Measurements from ENCODE around the gene BHLHE23. TPM values are rescaled to one million over a fixed set of nuclear protein-coding genes. Genes with fewer than 3 reads are reported as not detected.
A peak's percentile ranks its signal among the peaks of the same experiment; 100 is the strongest.

Gene BHLHE23
- total and polyA plus RNA-seq, 4 donors, result not detected

DNA sequence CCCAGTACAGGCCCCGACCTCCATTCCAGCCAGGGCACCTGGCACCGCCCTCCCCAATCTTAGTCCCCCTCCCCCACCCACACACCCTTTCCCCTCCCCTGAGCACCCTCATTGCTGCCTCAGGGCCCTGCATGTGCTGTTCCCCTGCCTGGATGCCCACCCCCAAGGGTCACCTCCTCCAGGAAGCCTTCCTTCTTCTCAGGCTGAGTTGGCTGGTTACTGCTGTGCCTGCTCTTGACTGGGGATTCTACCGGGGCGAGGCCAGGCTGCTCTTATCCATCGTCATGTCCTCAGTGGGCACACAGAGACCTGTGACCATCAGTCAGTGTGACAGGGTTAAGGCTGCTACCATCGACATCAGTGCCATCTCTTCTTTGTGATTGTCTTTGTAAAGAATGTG lies 23.6 kb downstream of the BHLHE23 start:
- H3K4me1 ChIP-seq (ENCODE audit: control insufficient read depth in 5 of 5, insufficient read depth in 5 of 5, low read length in 5 of 5), result no peaks in the 10 kb centered on the region
- H3K27ac ChIP-seq (ENCODE audit: low read depth in 1 of 2, low read length in 1 of 2), result no peak overlapping the region
- H3K4me3 ChIP-seq, result no peak overlapping the region
- H3K27me3 ChIP-seq (ENCODE audit: control insufficient read depth in 3 of 3, insufficient read depth in 3 of 3, low read length in 2 of 3), result peaks cover 0 to 24% (median 17%) of the 10 kb centered on the region in 3 donors
- WGBS, 2 donors, result 86 to 90% methylated on average over 6 of the region's 6 CpGs
- DNase-seq (no peak), ATAC-seq (ENCODE audit: insufficient read depth, low FRiP score) (no peak)
- no peak for TF ChIP-seq CTCF (IDR thresholded peaks at IDR 0.05; ENCODE audit: control extremely low read depth, extremely low read depth)
- peaks cover 0 to 2% (median 0%) of the 10 kb centered on the region in 4 donors for H3K9me3 ChIP-seq (ENCODE audit: control insufficient read depth in 4 of 4, insufficient read depth in 3 of 4, low read length in 3 of 4)
- no peaks in the 10 kb centered on the region for H3K36me3 ChIP-seq (ENCODE audit: control insufficient read depth in 4 of 4, insufficient read depth in 4 of 4, low read length in 4 of 4)
- H3K9ac ChIP-seq (ENCODE audit: insufficient read depth in 1 of 2, low read length in 2 of 2), result no peak overlapping the region

- H3K27me3 ChIP-seq (ENCODE audit: control insufficient read depth in 3 of 3, insufficient read depth in 3 of 3, low read length in 2 of 3), result peaks cover 0 to 24% (median 14%) of the 10 kb centered on the region in 3 donors
- H3K4me3 ChIP-seq, result no peak overlapping the region
These were observed 24.4 kb downstream of the BHLHE23 start for GRCh38 chr20:62982124-62983075.

DNA sequence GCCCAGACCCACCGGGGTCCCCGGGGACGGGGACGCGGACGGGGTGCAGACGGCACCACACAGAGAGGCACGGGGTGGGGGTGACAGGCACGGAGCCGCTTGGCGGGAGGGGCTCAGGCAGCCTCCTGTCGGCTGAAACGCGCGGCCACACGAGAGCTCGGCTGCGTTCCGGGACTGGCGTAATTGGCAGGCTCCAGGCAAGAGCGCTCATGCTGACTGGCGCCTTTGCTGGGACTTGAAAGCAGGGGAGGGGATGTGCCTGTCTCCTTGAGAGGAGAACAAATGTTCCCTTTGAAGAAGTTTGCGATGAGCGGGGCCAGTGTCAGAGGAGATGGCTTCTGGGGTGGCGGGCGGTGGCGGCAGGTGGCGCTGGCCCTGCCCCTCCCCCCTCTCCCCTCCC lies 25.8 kb downstream of the BHLHE23 start:
- WGBS, 2 donors, result 5 to 10% methylated on average over 27 of the region's 28 CpGs
- no peak for TF ChIP-seq CTCF (IDR thresholded peaks at IDR 0.05; ENCODE audit: control extremely low read depth, extremely low read depth)
- Histone ChIP-seq H3K4me3 (no peak overlapping the region), H3K4me1 (ENCODE audit: control insufficient read depth in 5 of 5, insufficient read depth in 5 of 5, low read length in 5 of 5) (no peaks in the 10 kb centered on the region), H3K27ac (ENCODE audit: low read depth in 1 of 2, low read length in 1 of 2) (no peak overlapping the region), H3K9me3 (ENCODE audit: control insufficient read depth in 4 of 4, insufficient read depth in 3 of 4, low read length in 3 of 4) (peaks cover 0 to 3% (median 0%) of the 10 kb centered on the region in 4 donors), H3K36me3 (ENCODE audit: control insufficient read depth in 4 of 4, insufficient read depth in 4 of 4, low read length in 4 of 4) (no peaks in the 10 kb centered on the region), H3K9ac (ENCODE audit: insufficient read depth in 1 of 2, low read length in 2 of 2) (no peak overlapping the region), H3K27me3 (ENCODE audit: control insufficient read depth in 3 of 3, insufficient read depth in 3 of 3, low read length in 2 of 3) (peaks cover 0 to 34% (median 20%) of the 10 kb centered on the region in 3 donors)
- ATAC-seq (ENCODE audit: insufficient read depth, low FRiP score), result no peak
- peak in 2 of 3 donors; percentile 47 for DNase-seq

More at GRCh38 chr20:62982124-62983075, 24.4 kb downstream of the BHLHE23 start:
- Histone ChIP-seq H3K9ac (ENCODE audit: insufficient read depth in 1 of 2, low read length in 2 of 2) (no peak overlapping the region), H3K27ac (ENCODE audit: low read depth in 1 of 2, low read length in 1 of 2) (no peak overlapping the region), H3K36me3 (ENCODE audit: control insufficient read depth in 4 of 4, insufficient read depth in 4 of 4, low read length in 4 of 4) (no peaks in the 10 kb centered on the region), H3K4me1 (ENCODE audit: control insufficient read depth in 5 of 5, insufficient read depth in 5 of 5, low read length in 5 of 5) (no peaks in the 10 kb centered on the region), H3K9me3 (ENCODE audit: control insufficient read depth in 4 of 4, insufficient read depth in 3 of 4, low read length in 3 of 4) (peaks cover 0 to 4% (median 0%) of the 10 kb centered on the region in 4 donors)
- 52 to 55% methylated on average over 19 to 21 of the region's 21 CpGs for WGBS, 2 donors
- DNase-seq (no peak), ATAC-seq (ENCODE audit: insufficient read depth, low FRiP score) (no peak)
- TF ChIP-seq CTCF (IDR thresholded peaks at IDR 0.05; ENCODE audit: control extremely low read depth, extremely low read depth), result no peak
